ENCODE data around the gene NFIX. TPM values are rescaled to one million over a fixed set of nuclear protein-coding genes. Genes with fewer than 3 reads are reported as not detected.

The NFIX gene
- total and polyA plus RNA-seq, 9 of the 15 experiments (the other 6 are each of a cell fraction or from before 2014, with no cell fraction given): 0.28 to 26.8 (median 5.4) TPM

GRCh38 chr19:12956446-12957388, 38.6 kb upstream of the NFIX start, which contains the start of gene GADD45GIP1 (continued):
- TF ChIP-seq ATF6 (CRISPR knock-in tag; IDR thresholded peaks at IDR 0.05) (0 out of 2 replicates have a peak, but pooled peaks have one; percentile 49), ETS1 (conservative IDR thresholded peaks at IDR 0.05; ENCODE audit: control insufficient read depth, low read depth, low read length) (peak; percentile 84; the same call in 1 of the 2 replicates), CBX3 (IDR thresholded peaks at IDR 0.05; ENCODE audit: borderline replicate concordance in 1 of 2, low read length in 2 of 2) (no peak), FOXM1 (IDR thresholded peaks at IDR 0.05; ENCODE audit: low read depth) (no peak), FOXM1 (CRISPR knock-in tag; IDR thresholded peaks at IDR 0.05; ENCODE audit: low read depth) (no peak), CEBPZ (IDR thresholded peaks at IDR 0.05; ENCODE audit: borderline replicate concordance, low read depth, low read length) (no peak), ATF4 (CRISPR knock-in tag; IDR thresholded peaks at IDR 0.05) (no peak), ZBTB11 (CRISPR knock-in tag; IDR thresholded peaks at IDR 0.05) (peak in 1 of 3 experiments; percentile 55; a peak in 1 of 6 replicates), SMARCA4 (IDR thresholded peaks at IDR 0.05) (no peak), ZNF512 (tag; IDR thresholded peaks at IDR 0.05) (no peak), FOXP1 (CRISPR knock-in tag; IDR thresholded peaks at IDR 0.05) (peak; percentile 31; the same call in 1 of the 2 replicates)
